Mammary epithelial cell (primary cell): ENCODE measurements around the gene AHRR.

Experiments
- EZH2 ChIP-seq: IDR thresholded peaks from 2 replicates; pipeline ENCODE4 v1.6.1; 2012; ENCODE audit warnings: low read length, inconsistent platforms, borderline replicate concordance
- TF ChIP-seq, protein P1 (sequence below), 2 donors: IDR thresholded peaks in 1 of 2; conservative IDR thresholded peaks in 1 of 2; 2 replicates each; pipeline ENCODE4 v1.5.1; 2011 to 2012; ENCODE audit warnings: inconsistent platforms in 2 of 2, low read length in 2 of 2, mild to moderate bottlenecking in 2 of 2, control low read depth in 1 of 2, low read depth in 1 of 2; ENCODE audit not compliant: insufficient read depth in 1 of 2; ENCODE audit errors: extremely low read depth in 1 of 2

GRCh38 chr5:298737-299125 lies 22.8 kb upstream of the AHRR start:
- TF ChIP-seq, protein P1, sequence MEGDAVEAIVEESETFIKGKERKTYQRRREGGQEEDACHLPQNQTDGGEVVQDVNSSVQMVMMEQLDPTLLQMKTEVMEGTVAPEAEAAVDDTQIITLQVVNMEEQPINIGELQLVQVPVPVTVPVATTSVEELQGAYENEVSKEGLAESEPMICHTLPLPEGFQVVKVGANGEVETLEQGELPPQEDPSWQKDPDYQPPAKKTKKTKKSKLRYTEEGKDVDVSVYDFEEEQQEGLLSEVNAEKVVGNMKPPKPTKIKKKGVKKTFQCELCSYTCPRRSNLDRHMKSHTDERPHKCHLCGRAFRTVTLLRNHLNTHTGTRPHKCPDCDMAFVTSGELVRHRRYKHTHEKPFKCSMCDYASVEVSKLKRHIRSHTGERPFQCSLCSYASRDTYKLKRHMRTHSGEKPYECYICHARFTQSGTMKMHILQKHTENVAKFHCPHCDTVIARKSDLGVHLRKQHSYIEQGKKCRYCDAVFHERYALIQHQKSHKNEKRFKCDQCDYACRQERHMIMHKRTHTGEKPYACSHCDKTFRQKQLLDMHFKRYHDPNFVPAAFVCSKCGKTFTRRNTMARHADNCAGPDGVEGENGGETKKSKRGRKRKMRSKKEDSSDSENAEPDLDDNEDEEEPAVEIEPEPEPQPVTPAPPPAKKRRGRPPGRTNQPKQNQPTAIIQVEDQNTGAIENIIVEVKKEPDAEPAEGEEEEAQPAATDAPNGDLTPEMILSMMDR (conservative IDR thresholded peaks at IDR 0.05 in 1 of 2, IDR thresholded peaks at IDR 0.05 in 1 of 2; ENCODE audit: extremely low read depth in 1 of 2, insufficient read depth in 1 of 2, low read depth in 1 of 2, low read length in 2 of 2): no peak
- no peak for TF ChIP-seq EZH2
